DMS114 treated with DMSO at 0.1 percent for 48 hours (cell line): Measurements from ENCODE around the gene ARID1B.

Experiments
- DNase-seq: peaks from one replicate; lab custom pipeline; 2025; ENCODE audit not compliant: unreplicated experiment; lab: John Stamatoyannopoulos, UW

The ARID1B gene

DNA sequence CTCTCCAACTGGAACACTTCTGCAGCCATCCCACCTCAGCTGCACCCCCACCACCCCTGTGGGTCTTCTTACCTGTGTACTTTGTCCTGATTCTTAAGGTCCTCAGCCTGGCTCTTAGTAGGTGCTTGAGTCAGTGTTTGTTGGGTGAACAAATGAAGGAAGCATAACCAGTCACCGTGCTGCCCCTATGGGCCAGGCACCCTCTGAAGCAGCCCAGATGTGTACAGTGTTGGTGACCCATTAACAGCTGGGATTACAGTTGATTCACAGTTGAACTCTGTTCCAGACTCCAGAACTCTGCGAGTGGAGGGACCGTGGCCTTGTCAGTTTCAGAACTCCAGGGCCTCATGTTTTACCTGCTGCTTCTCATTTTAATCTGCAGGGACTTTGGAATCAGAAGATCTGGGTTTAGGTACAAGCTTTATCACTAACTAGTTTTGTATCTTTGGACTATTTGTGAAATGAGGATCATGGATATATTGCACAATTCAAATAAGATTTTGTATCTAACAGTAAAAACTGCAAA, 342.4 kb downstream of the ARID1B start:
- DNase-seq: no peak

DNA sequence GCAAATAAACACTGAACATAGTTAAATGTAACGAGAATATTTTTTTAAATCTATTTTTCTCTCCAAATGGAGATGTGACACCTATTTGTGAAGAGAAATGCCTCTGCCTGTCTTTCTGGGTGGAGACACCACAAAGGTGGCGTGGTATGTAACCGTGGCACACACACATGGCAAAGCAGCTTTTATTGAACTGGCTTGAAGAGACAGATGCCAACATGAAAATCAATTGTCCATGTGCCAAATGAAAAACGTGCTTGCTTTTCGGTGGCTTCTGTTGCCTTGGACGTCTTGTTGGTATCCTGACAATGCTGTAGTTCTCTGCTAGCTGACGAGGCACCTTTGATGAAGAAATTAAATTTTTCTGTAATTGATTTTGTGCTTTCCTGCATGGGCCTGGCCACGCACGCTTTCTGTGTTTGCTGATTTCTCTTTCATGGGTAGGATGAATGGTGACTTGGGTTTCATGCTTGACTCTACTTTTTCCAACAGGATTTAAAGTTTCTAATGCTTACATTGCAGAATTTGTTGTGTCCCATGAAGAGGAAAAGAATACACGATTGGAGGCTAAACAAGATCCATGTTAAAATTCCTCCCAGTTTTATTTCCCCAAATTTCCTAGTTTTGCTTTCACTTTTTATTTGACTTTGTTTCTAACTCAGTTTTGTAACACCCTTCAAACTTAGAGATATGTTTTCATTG, 343.5 kb downstream of the ARID1B start:
- no peak for DNase-seq

DNA sequence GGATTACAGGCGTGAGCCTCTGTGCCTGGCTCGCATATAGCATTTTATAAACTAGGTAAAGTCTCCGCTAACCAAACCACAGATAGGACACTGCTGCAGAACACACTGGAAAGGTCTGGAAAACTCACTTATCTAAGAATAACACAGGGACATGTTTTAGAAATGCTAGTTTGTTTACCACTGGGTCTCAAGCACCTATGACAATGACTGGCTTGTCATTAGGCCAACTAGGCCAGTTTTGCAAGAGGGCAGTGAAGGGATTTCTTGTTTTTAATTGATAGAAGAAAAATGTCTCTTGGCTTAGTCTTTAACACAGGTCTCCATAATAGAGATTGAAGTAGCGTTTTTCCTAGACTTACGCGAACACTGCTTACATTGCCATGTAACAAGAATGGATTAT, 344.7 kb downstream of the ARID1B start:
- no peak for DNase-seq

DNA sequence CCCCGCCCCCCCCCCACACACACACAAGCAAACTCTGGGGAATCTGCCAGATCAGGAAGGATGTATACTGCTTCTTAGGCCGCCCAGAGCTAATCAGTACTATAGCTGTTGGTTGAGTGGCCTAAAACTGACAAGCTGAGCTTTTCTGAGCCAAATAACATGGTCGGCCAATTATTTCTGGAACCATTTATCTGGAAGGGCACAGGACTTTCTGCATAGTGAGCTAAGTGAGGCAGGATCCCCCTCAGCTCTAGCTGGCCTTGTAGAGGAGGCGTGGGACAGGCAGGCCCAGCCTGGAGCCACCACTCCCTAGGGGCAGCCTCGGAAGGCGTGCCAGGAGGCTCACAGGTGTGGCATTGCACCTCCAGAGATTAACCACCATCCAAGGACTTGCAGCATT, 346.1 kb downstream of the ARID1B start:
- DNase-seq: no peak

DNA sequence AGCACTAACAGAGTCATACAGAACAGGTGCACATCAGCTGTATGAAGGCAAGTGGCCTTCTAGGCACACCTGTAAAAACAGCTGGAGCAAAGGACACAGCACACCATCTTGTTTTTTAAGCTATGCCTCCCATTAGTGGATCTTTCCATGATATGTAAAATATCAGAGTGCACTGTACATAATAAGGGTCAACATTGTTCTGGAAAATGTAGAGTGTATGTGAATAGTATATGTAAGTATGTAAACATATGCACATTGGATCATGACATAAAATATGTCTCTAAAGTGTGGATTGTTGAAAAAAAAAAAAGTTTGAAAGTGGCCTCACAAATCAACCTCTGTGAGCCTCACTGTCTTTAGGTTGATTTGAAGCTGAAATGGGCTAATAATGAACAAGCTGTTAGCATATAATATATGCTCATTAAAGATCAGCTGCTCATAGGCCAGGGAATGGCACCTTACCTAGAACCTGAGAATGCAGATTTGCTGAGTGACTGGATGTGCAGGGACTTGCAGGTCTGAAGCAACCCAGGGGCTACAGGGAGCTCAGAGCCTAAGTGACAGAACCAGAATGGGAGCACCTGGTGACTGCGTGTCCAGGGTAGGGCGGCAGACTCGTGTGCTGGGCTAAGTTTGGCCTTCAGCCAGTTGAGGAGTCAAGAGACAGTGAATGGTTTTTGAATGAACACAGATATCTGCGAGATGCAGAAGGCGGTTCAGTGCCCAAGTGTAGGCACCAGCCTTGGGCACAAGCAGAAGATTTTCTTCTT, 347.5 kb downstream of the ARID1B start:
- no peak for DNase-seq

DNA sequence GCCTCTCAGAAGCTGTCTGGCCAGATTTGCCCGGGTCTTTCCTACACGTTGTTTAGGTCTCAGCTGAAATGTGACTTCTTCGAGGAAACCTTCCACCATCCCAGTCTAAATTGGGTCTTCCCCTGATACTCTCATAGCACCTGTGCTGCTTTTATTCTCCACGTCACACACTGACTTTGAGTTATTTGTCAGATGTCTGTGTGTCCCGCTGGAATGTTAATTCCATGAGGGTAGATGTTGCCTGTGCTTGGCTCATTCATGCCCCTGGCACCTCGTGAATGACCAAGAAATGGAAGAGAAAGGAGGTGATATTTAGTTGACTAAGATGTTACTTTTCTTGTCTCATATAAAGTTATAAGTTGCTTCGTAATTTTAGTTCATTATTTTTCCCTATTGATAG, 348.4 kb downstream of the ARID1B start:
- DNase-seq: no peak

DNA sequence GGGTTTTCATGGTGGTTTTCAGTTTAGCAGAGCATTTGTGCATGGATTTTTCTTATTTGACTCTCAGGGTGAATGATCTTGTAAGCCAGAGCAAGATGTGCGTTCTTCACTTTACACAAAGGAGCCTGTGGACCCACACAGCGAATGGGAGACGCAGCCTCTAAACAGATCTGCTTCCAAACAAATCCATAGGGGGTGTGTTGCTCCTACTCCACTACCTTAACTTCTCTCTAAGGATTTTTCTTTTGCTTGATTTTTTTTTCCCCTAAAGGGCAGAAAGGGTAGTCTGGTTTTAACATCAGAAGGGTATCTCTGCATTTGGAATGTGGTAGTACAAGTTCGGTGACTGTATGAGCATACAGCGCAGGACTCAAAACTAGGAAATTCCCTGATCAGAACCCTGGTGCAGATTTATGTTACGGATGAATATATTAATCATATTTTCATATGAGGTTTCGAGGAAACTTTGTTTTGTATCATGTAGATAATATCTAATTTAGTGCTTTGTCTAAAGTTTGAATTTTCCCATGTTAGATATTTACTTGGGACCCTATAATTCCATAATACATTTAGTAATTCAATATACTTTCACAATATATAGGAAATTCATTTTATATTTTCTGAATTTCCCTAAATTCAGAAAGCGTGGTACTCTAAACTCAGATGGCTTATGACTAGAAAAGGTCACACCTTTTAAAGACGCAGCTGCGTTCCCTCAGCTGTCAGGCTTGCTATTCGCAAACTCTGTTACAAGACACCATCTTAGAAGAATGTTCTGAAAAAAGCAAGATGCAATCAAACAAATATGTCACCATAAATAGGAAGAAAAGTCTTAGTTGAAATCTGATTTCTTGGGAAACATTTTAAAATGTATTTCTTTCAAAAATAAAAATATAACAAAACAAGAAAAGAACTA, 349.3 kb downstream of the ARID1B start:
- DNase-seq: no peak

DNA sequence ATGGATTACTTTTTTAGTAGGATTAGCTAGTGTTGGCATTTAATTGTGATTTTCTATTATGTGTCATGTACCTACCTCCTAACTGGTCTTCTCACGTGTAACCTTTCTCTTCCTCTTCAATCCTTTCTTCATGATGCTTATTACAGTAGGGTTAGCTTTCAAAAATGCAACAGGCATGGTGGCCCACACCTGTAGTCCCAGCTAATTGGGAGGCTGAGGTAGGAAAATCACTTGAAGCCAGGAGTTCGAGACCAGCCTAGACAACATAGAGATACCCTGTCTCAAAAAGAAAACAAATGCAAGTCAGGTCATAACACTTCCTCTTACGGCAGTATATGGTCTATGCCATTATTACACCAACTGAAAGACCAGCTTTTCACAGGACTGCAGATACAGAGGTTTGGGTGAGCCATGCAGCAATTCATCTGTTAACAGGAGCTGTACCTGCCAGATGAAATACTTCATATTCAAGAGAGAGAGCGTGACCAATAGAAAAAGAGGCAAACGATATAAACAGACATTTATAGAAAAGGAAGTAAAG, 351.1 kb downstream of the ARID1B start:
- DNase-seq: no peak

DNA sequence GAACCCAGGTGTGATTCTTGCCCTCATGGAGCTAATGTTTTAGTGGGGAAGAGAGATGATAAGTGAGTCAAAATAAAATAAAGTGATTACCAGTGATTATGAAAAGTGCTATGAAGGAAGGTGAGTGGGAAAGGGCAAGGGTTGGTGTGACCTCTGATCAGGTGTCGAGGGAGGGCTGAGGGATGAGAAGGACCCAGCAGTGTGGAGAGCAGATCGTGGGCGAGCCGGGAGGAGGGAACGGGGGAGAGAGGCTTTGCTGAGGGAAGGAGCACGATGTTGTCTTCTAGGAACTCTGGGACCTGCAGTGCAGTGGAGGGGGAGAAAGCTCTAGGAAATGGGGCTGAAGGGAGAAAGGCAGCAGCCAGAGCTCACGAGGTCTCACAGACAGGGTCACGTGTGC, 354.1 kb downstream of the ARID1B start:
- no peak for DNase-seq

DNA sequence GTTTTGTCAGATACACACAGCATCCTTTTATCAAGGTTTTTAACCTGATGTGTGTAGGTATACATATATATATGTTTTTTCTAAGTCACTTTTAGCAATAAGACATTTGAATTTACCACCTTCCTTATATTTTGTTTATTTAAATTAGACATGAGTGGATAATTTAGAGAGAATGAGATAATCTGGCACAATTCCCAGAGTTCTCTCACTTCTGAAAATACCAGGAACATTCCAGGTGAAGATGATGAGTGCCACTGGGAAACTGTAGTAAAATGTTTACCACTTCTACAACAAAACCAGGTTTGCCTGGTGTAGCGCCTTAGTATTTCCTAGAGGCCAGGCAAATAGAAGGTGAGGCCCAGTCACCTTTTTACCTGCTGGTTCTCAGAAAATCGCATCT, 356.7 kb downstream of the ARID1B start:
- no peak for DNase-seq

DNA sequence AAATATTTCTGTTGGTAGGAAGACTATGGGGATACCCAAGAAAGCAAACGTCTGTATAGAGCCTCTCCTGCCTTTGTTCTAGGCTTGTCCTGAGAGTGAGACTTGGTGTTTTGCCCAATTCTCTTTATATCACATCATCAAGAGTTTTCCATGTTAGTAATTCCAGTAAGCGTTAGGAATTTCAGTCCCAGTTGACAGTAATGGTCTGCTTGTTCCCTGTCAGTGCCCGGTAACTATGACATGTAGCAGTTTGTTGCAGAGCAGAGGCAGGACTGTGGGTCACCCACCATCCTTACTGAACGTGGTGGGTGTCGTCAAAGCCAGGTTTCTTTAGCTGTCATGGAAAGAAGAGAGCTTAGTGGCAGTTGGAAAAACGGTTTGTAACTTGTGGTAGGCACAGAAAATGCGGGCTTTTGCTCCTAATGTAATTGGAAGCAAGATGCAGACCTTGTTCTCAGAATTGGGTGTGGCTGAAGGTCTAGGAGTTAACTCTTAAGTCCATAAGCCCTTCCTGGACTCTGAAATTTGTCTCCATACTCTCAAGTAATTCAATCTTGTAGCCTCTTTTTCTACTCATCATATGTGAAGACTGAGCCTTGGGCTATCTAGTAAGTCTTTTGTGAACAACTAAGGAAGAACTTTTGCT, 357.3 kb downstream of the ARID1B start:
- DNase-seq: no peak

DNA sequence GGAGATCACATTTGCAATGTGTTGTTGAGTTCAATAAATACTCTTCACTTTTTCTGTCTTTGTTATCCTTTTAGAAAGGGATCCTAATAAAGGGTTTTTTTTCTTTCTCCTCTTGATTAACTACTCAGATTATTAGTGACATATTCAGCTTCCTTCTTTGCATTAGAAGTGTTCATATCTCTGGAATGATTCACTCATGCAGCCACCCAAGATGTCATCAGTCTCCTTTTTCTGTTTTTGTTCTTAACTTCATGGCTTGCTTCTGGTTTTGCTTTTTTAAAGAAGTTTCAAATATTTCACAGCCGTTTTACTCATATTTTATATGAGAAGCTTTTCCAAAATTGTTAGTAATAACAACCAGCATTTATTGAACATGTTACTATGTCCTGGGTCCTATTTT, 358.5 kb downstream of the ARID1B start:
- DNase-seq: no peak

DNA sequence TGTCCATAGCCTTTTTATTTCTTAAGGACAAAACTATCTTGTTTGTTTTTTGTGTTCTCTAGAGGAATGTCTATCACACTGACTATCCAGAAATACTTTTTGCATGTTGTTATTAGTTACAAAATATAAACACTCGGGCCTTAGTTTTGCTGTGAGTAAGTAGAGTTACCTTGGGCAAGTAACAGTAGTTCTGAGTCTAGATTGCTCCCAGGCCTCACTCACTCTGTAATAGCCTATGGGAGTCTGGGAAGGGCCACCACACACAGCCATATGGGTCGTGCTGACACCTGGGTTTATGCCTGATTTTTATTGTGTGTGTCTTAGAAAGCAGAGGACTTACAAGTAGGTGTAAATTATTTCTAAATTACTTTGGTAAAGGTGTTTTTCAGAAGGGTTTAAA, 360.3 kb downstream of the ARID1B start:
- DNase-seq: no peak

DNA sequence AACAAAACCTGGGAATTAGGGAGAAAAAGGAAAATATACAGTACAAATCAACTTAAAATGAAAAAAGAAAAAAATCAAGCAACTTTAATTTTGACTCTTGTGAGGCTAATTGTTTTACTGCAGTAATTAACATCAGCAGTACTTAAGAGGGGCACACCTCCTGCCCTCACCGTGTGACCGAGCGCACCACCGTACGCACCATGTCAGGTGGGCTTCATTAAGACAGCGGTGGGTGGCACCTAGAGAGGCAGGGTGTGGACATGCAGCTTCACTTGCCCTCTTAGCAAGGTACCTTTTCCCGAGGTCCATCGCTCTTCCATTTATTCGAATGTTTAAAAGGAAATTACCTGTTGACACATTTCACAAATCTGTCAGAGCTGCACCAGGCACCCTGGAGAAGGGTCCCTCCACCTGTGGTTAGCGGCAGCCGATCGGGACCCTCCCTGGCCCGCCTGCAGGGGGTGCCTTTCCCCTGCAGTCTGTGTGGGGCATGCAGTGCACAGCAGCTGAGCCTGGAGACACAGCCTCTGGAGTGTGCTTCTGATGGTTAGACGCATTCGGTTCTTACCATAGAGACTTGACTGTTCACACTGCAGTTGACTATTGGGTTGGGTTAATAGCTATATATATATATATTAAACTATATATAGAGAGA, 362.0 kb downstream of the ARID1B start:
- DNase-seq: no peak

DNA sequence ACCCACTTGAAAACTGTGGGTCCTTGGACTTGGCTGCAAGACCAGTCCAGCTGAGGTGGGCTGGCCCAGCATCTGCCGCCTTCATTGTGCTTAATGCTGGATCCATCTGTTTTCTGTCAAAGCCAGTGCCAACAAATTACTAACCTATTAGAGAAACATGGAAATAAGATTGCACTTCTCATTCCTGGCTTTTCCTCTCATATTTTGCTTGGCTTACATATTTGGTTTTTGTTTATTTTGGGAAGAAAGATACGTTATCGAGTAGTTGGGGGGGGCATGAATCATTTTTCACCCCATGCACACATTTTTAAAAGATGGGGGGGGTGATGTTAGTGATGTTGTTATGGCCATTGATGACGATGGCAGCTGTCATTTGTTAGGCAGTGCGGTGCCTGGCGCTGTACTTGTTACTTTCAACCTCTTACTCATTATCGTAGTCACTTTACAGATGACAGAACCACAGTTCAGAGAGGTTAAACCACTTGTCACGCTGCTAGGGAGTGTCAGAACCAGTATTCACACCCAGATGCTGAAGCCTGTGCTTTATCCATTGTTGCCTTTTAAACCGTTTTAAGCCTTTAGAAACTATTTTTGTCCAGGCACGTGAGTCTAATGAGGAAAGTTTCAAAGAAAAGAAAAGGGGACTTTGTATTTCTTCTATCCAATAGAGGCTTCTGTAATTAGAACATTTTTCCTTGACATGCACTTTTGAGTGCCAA, 366.2 kb downstream of the ARID1B start:
- no peak for DNase-seq

DNA sequence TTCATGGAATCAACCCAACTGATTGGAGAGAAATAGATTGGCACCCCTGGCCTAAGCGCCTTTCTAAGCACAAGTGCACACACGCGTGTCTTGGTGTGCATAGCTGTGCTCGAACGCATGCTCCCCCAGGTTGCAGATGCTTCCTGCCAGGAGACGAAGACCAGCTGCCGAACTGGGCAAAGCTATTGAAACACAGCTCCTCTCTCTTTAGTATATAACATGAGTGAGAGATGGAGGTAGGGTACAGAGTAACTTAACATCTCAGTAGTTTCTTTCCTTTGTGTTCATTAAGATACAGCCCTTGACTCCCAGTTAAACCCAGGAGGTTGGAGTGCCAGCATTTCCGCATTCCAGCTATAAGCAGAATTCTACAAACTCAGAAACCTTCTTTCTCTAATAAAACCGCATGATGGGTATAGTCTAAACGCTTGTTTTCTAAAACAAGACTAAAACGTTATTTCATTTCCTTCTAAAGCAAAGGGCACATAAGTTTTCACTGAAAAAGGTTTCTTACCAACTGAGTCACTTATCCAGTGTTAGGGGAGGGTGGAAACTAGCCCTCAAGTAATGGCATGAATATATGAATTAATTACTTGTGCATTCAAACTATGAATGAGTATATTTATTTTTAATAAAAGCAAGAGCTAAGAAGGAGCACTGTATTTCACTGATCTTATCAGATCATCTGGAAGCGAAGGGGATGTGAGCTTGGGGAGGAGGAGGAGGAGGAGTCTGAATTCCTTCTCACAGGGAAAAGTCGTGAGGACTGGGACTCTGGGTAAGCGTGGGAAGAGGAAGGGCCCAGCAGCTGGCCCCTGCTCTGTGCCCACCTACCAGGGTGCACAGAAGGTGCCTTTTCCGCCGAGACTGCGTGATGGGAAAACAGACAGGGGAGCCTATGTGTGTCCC, 367.0 kb downstream of the ARID1B start:
- no peak for DNase-seq

DNA sequence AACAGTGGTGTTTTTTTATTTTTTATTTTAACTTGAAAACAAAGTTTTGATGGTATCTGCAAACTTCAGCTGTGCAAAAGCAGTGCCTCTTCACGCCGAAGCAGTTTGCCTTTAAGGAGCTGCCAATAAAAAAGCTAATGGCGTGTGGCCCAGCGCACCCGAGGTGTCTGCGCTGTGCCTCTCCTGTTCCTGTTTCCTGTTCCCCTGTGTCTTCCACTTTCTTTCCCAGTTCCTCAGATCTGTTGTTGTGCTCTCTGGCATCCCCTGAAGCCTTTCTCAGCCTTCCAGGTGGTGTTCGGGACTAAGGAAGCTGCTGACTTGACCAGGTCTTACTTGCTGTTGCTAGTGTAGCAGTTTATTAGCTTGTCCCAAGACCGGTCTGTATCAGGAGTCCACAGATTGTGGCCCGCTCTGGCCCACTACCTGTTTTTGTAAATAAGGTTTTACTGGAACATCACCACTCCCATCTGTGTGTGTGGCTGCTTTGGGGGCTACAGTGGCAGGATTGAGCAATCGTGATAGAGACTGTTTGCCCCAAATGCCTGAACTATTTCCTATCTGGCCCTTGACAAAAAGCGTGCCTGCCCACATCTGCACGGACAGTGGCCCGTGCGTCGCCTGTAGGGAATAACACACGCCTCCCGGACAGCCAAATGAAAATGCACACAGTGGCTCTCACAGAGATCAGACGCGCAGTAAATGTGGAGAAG, 367.8 kb downstream of the ARID1B start:
- no peak for DNase-seq
